Mesodermal cell (in vitro differentiated cells): Measurements from ENCODE around the gene PPEF2.

Source experiments
- H3K27ac ChIP-seq: 2 replicates; pipeline ENCODE4 v1.7.0; 2013; ENCODE audit warnings: mild to moderate bottlenecking, low read depth, low read length, moderate library complexity; ENCODE audit not compliant: severe bottlenecking
- H3K36me3 ChIP-seq: 2 replicates; pipeline ENCODE4 v1.7.1; 2013; ENCODE audit warnings: mild to moderate bottlenecking, low read length, moderate library complexity; ENCODE audit not compliant: control insufficient read depth, insufficient read depth
- H3K4me1 ChIP-seq: one replicate; pipeline ENCODE4 v1.7.1; 2013; ENCODE audit warnings: mild to moderate bottlenecking, low read length; ENCODE audit not compliant: insufficient read depth, control insufficient read depth, poor library complexity, severe bottlenecking
- H3K4me3 ChIP-seq: 2 replicates; pipeline ENCODE4 v1.7.0; 2013; ENCODE audit warnings: low read length, control low read depth, mild to moderate bottlenecking; ENCODE audit not compliant: insufficient read depth, poor library complexity, severe bottlenecking; ENCODE audit errors: extremely low read depth
- H3K9me3 ChIP-seq: 2 replicates; pipeline ENCODE4 v1.7.1; 2013; ENCODE audit warnings: mild to moderate bottlenecking, low read length, moderate library complexity; ENCODE audit not compliant: control insufficient read depth
- WGBS, 2 experiments: methylation state at CpG; one replicate each; pipeline ENCODE4 v1.1.5; 2013; ENCODE audit warnings: missing lambda C conversion rate in 2 of 2; ENCODE audit not compliant: insufficient coverage in 2 of 2; 5-methylcytosine and 5-hydroxymethylcytosine counted together

PPEF2 gene

DNA sequence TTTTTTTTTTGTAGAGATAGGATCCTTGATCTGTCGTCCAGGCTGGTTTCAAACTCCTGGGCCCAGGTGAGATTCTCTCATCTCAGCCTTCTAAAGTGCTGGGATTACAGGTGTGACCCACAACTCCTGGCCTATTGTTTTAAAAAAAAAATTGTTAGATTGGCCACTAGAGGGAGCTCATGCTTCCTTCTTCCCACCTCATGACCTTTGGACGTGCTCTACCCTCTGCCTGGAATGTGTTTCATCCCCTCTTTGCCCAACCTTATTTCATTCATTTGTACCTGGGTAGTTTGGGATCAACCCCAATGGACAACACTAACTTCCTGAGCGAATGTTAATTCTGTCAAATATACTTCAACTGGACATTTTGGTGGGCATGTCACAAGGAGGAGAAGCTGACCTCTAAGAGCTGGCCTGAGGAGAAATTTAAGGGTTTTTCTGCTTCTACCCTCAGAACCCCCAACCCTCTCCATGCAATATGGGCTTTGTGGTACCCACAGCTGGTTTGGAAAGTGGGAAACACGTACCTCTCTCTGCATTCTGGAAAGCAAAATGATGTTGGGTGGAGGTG, 6.4 kb downstream of the PPEF2 start:
- no peak overlapping the region for H3K4me3 ChIP-seq
- no peaks in the 10 kb centered on the region for H3K9me3 ChIP-seq
- no peaks in the 10 kb centered on the region for H3K4me1 ChIP-seq
- WGBS, 2 experiments, result 35 to 52% methylated on average over 2 of the region's 4 CpGs
- no peak overlapping the region for H3K27ac ChIP-seq
- no peaks in the 10 kb centered on the region for H3K36me3 ChIP-seq

DNA sequence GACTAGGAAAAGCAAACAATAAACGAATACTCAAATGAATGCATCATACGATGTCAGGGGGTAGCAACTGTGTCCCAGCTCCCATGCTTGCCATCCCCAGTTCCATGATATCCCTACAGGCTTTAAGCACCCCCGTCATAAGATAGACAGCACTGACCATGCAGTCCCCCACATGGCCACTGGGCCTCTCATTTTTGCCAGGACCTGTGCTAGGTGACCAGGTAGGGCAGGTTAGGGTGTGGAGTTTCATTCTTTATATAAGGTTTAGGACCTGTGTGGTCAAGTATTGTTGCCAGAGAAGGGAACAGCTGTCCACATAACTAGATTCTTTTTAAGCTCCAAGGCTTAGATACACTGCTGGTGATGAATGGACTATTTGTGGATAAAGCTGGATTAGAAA, 9.7 kb downstream of the PPEF2 start:
- Histone ChIP-seq H3K36me3 (no peaks in the 10 kb centered on the region), H3K4me3 (no peak overlapping the region), H3K27ac (no peak overlapping the region), H3K9me3 (no peaks in the 10 kb centered on the region), H3K4me1 (no peaks in the 10 kb centered on the region)
- 83 to 84% methylated on average over 2 to 3 of the region's 3 CpGs for WGBS, 2 experiments

DNA sequence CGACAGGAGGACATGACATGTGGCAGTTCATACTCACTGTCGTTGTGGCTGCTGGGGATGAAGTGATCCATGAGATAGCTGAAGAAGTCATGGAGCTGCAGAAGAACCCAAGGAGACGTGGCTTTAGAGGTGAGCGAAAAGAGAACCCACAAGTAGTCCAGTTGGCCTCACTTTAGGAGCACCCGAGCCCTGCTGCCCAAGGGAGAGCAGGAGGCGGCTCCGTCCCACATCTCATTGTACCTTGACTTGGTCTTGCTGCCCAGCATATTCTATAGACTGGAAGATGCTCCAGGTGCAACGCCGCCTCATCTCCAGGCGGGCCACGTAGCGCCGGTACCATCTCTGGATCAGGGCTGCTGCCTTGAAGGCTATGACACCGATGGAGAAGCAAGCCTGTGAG, 10.6 kb downstream of the PPEF2 start:
- Histone ChIP-seq H3K9me3 (no peaks in the 10 kb centered on the region), H3K36me3 (no peaks in the 10 kb centered on the region), H3K4me3 (no peak overlapping the region), H3K4me1 (no peaks in the 10 kb centered on the region), H3K27ac (no peak overlapping the region)
- 90 to 96% methylated on average over 7 to 8 of the region's 14 CpGs for WGBS, 2 experiments

DNA sequence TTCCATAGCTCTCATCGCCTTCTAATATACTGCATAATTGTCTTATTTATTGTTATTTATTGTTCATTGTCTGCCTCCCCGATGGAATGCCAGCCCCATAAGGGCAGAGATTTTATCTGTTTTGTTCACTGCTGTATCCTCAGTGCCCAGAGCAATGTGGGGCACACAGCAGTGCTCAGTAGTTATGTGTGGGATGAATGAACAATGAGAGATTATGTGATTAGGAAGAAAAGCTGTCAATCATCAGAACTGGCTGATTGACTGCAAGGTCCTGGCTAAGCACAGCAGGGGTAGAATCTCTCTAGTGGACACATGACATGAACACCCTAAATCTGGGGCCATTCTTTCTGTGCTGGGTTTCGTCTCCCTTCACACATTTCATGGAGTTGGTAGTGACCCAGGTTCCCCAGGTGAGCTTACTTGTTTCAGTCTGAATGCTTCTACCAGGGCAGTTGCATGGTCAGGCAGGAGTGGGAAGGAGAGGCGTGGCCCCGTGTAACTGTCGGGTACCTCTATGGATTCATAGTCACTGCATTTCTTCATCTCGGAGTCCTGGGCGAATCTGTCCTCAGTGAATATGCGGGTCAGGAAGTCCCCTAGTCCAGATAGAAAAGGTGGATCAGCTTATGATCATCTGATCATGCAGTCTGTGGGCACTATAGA, 12.6 kb downstream of the PPEF2 start:
- Histone ChIP-seq H3K9me3 (no peaks in the 10 kb centered on the region), H3K27ac (no peak overlapping the region), H3K4me3 (no peak overlapping the region), H3K4me1 (no peaks in the 10 kb centered on the region), H3K36me3 (no peaks in the 10 kb centered on the region)
- WGBS, 2 experiments, result 85 to 91% methylated on average over 7 of the region's 9 CpGs

DNA sequence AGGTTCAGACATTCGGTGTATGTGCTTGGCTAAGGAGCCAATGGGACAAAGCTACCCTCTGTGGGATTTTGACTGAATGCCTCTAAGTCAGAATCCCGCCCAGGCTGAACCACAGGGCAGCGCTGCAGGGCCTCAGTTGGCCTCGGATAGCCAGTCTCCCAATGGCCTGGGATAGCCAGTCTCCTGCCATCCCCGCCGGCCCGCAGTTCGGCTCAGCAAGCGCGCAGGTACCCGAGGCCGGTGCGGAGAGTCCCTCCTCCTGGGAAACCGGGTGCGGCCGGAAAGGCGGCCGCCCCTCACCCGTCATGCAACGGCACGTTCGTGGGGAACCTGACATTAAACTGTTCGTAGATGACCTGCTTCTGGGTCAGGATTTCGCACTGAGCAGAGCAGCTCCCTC, 16.1 kb downstream of the PPEF2 start:
- 91 to 95% methylated on average over 14 to 23 of the region's 24 CpGs for WGBS, 2 experiments
- H3K9me3 ChIP-seq, result no peaks in the 10 kb centered on the region

DNA sequence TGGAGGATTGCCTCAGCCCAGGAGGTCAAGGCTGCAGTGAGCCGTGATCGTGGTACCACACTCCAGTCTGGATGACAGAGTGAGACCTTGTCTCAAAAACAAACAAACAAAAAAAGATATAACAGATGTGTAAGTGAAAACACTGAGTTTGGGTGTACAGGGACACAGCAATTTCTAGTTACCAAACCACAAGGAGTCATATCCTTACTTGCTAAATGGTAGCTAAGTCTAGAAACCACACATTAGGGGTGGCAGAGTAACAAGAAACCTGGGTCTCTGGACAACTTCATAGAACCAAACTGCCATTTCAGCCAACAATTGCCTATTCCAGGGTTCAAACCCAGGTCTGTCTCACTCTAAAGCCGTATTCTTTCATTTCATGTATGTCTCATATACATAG, 20.8 kb downstream of the PPEF2 start:
- Histone ChIP-seq H3K4me3 (no peak overlapping the region), H3K4me1 (peaks cover 5% of the 10 kb centered on the region), H3K36me3 (no peaks in the 10 kb centered on the region), H3K27ac (no peak overlapping the region), H3K9me3 (no peaks in the 10 kb centered on the region)
- WGBS, 2 experiments, result 75 to 83% methylated on average over 1 to 2 of the region's 3 CpGs

More for the DNA sequence above, 16.1 kb downstream of the PPEF2 start:
- Histone ChIP-seq H3K36me3 (no peaks in the 10 kb centered on the region), H3K4me3 (no peak overlapping the region), H3K4me1 (peaks cover 5% of the 10 kb centered on the region), H3K27ac (no peak overlapping the region)

DNA sequence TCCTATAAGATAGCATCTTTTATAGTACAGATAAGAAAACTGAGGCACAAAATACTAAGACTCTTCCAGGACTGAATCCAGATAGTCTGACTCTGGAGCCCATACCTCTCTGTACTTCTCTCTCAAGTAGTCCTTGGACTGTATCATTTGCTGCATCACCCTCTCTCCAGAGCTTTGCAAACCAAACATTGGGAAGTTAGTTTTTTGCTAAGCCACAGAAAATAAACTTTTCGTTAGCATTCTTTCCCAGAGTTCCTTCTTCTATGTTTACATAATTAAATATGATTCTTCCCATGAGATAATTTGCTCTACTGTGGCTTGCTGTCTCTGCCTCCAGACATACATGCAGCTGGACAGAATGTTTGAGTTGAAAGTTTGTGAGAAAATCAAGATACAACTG, 22.0 kb downstream of the PPEF2 start:
- H3K27ac ChIP-seq, result no peak overlapping the region
- WGBS, 2 experiments, result 80% methylated on average over 1 of the region's 1 CpG; no CpG with 5 or more reads in 1 of the 2 experiments
- H3K9me3 ChIP-seq, result no peaks in the 10 kb centered on the region
- H3K4me3 ChIP-seq, result no peak overlapping the region
- peaks cover 5% of the 10 kb centered on the region for H3K4me1 ChIP-seq
- H3K36me3 ChIP-seq, result no peaks in the 10 kb centered on the region

DNA sequence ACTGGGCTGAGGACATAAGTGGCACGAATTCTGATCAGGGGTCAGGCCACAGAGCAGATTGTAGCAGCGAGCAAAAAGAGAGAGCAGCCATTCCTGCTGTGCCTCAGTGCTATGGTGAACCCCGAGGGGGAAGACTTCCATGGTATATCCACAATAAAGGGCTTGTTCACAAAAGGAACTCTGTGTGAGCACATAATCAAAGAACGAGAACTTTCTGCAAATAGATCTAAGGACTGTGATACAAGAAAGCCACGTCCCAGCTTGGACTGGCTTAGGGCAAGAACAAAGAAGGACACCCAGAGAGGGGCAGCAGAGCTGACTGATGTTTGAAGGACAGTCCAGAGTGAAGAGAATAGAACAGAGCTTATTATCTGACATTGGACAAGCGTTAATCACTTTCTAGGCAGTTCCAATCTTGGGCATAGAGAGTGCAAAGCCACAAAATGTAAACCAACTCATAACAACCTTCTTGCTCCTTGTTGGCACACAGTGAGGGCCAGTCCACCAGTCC, 24.0 kb downstream of the PPEF2 start:
- peak overlapping the region; percentile 16 for H3K27ac ChIP-seq
- no peaks in the 10 kb centered on the region for H3K36me3 ChIP-seq
- no peak overlapping the region for H3K4me3 ChIP-seq
- WGBS, 2 experiments, result 49 to 63% methylated on average over 4 to 5 of the region's 6 CpGs
- H3K9me3 ChIP-seq, result no peaks in the 10 kb centered on the region
- peaks cover 5% of the 10 kb centered on the region for H3K4me1 ChIP-seq

DNA sequence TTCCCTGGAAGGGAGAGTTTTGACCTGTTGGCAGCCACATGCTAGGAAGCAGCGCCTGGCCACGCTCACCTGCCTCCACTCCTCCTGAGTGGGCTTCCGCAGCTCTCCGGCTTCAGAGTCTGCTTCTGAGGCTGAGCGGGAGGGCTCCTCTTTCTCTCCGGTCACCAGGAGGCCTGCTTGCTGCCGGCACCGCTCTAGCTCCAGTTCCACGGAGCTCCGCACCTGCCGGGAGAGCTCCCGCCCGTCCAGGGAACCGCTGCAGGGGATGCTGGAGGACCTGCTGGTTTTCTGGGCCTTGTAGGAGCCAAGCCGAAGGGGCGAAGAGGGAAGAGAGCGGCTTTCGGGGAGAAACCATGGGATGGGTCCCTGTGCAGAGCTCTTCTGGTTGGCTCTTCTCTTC, 26.0 kb downstream of the PPEF2 start:
- Histone ChIP-seq H3K4me1 (no peaks in the 10 kb centered on the region), H3K27ac (no peak overlapping the region), H3K9me3 (no peaks in the 10 kb centered on the region), H3K36me3 (no peaks in the 10 kb centered on the region), H3K4me3 (no peak overlapping the region)
- WGBS, 2 experiments, result 87 to 94% methylated on average over 18 of the region's 18 CpGs

DNA sequence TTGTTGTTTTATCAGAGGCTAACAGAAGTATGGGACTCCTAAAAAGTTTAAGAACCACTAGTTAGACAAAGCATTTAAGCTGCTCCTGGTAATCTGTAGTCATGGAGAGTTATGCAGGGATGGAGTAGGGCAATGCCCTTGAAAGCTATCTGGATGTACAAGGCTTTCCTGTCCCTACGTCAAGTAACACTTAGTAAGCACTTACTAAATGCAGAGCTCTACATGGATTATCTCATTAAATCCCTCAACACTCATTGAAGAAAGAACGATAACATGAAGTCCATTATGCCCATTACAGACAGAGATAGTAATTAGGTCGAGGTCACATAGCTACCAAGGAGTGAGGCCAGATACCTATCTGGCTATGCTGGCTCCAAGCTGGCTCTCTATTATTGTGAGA, 33.2 kb downstream of the PPEF2 start:
- WGBS, 2 experiments, result 62 to 83% methylated on average over 1 to 3 of the region's 3 CpGs
- Histone ChIP-seq H3K27ac (no peak overlapping the region), H3K4me3 (no peak overlapping the region), H3K4me1 (no peaks in the 10 kb centered on the region), H3K36me3 (no peaks in the 10 kb centered on the region), H3K9me3 (no peaks in the 10 kb centered on the region)

DNA sequence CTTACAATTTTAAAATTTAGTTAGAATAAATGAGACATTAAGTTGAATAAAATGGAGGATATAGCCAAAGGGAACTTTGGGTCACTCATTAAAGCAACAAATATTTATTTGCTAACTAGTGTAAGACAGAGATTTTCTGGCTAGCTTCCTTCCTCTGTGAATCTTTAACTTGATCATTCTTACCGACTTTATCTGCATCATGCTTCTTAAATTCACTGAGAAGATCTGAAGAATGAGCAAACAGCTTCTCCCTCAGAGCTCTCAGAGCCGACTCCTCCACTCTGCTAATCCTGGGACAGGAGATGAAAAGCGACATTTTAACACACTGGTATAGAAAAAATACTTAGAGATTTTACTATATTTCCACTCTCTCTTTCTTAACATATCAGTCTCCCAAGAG, 35.1 kb downstream of the PPEF2 start:
- no CpG with 5 or more reads among the region's 3 CpGs for WGBS, 2 experiments
- H3K36me3 ChIP-seq, result no peaks in the 10 kb centered on the region
- H3K9me3 ChIP-seq, result no peaks in the 10 kb centered on the region
- no peaks in the 10 kb centered on the region for H3K4me1 ChIP-seq
- H3K4me3 ChIP-seq, result no peak overlapping the region
- no peak overlapping the region for H3K27ac ChIP-seq
